Measurements from ENCODE around the gene ROR1. TPM values are rescaled to one million over a fixed set of nuclear protein-coding genes. Genes with fewer than 3 reads are reported as not detected.

The ROR1 gene
- total RNA-seq, 2 experiments from 2014 or later: 0.47 to 1.4 TPM

GRCh38 chr1:63770381-63770780, 3.4 kb upstream of the ROR1 start:
- no peak for DNase-seq (ENCODE audit: low spot score)
- H3K4me3 ChIP-seq (ENCODE audit: low read depth, low read length, poor library complexity, severe bottlenecking): no peak overlapping the region
- BruUV-seq (replicated peaks): no TSS peak
- H3K79me2 ChIP-seq (ENCODE audit: insufficient read depth, low read depth, low read length): no peaks in the 10 kb centered on the region
- peaks cover 20% of the 10 kb centered on the region for H3K4me1 ChIP-seq (ENCODE audit: insufficient read depth, low read length, poor library complexity, severe bottlenecking)
- no peak overlapping the region for H3K4me2 ChIP-seq (ENCODE audit: low read length)
- H3K27ac ChIP-seq (ENCODE audit: low read depth, low read length, poor library complexity, severe bottlenecking): no peak overlapping the region
- H3K9me3 ChIP-seq (ENCODE audit: low read length): no peaks in the 10 kb centered on the region
- H2AFZ ChIP-seq (ENCODE audit: low read length): no peak overlapping the region
- no peaks in the 10 kb centered on the region for H4K20me1 ChIP-seq (ENCODE audit: insufficient read depth, low read length)
- TF ChIP-seq EZH2phosphoT487 (IDR thresholded peaks at IDR 0.05; ENCODE audit: borderline replicate concordance, low read depth, low read length): no peak
- TF ChIP-seq CTCF (conservative IDR thresholded peaks at IDR 0.05; ENCODE audit: low read length): no peak
- ChIA-PET CTCF (ENCODE audit: unreplicated experiment) (no interaction called here), POLR2A (interaction anchor here (0.6 to 0.7 kb wide), 2 partner anchors 269 to 1256 kb away, joined by 3 read pairs; no protein-coding TSS in a partner anchor)
- H3K9me2 ChIP-seq (ENCODE audit: insufficient read depth, low read length): no peaks in the 10 kb centered on the region
- no peaks in the 10 kb centered on the region for H3K36me3 ChIP-seq (ENCODE audit: insufficient read depth, low read length)
- intact Hi-C loops (cut with micrococcal nuclease; ENCODE audit: unreplicated experiment): loop anchor here (5.0 to 10.0 kb wide), 4 partner anchors 97 to 474 kb away; no protein-coding TSS in a partner anchor

GRCh38 chr1:63772201-63772600, 1.6 kb upstream of the ROR1 start:
- Histone ChIP-seq H3K27ac (ENCODE audit: low read depth, low read length, poor library complexity, severe bottlenecking) (no peak overlapping the region), H3K79me2 (ENCODE audit: insufficient read depth, low read depth, low read length) (no peaks in the 10 kb centered on the region), H3K9me2 (ENCODE audit: insufficient read depth, low read length) (no peaks in the 10 kb centered on the region), H3K4me2 (ENCODE audit: low read length) (no peak overlapping the region), H3K4me3 (ENCODE audit: low read depth, low read length, poor library complexity, severe bottlenecking) (no peak overlapping the region), H4K20me1 (ENCODE audit: insufficient read depth, low read length) (no peaks in the 10 kb centered on the region), H3K9me3 (ENCODE audit: low read length) (no peaks in the 10 kb centered on the region), H2AFZ (ENCODE audit: low read length) (no peak overlapping the region), H3K36me3 (ENCODE audit: insufficient read depth, low read length) (no peaks in the 10 kb centered on the region), H3K4me1 (ENCODE audit: insufficient read depth, low read length, poor library complexity, severe bottlenecking) (peaks cover 29% of the 10 kb centered on the region)
- no peak for DNase-seq (ENCODE audit: low spot score)
- ChIA-PET POLR2A (interaction anchor here (0.7 to 1.6 kb wide), 2 partner anchors 97 to 248 kb away, joined by 3 to 4 read pairs; no protein-coding TSS in a partner anchor), CTCF (ENCODE audit: unreplicated experiment) (interaction anchor here (0.7 kb wide), 1 partner anchor 67 kb away, joined by 4 read pairs; no protein-coding TSS in a partner anchor)
- intact Hi-C loops (cut with micrococcal nuclease; ENCODE audit: unreplicated experiment): loop anchor here (5.0 to 10.0 kb wide), 4 partner anchors 95 to 473 kb away; no protein-coding TSS in a partner anchor
- no TSS peak for BruUV-seq (replicated peaks)
- TF ChIP-seq EZH2phosphoT487 (IDR thresholded peaks at IDR 0.05; ENCODE audit: borderline replicate concordance, low read depth, low read length) (no peak), CTCF (conservative IDR thresholded peaks at IDR 0.05; ENCODE audit: low read length) (no peak)

- H3K79me2 ChIP-seq (ENCODE audit: insufficient read depth, low read depth, low read length): no peaks in the 10 kb centered on the region
- POLR2A ChIA-PET: interaction anchor here (0.7 to 1.6 kb wide), 2 partner anchors 96 to 248 kb away, joined by 3 to 4 read pairs; no protein-coding TSS in a partner anchor
- BruUV-seq (replicated peaks): no TSS peak
- H3K4me1 ChIP-seq (ENCODE audit: insufficient read depth, low read length, poor library complexity, severe bottlenecking): peaks cover 29% of the 10 kb centered on the region
- no peaks in the 10 kb centered on the region for H3K9me2 ChIP-seq (ENCODE audit: insufficient read depth, low read length)
- H3K9me3 ChIP-seq (ENCODE audit: low read length): no peaks in the 10 kb centered on the region
- TF ChIP-seq EZH2phosphoT487 (IDR thresholded peaks at IDR 0.05; ENCODE audit: borderline replicate concordance, low read depth, low read length) (no peak), CTCF (conservative IDR thresholded peaks at IDR 0.05; ENCODE audit: low read length) (no peak)
- no peak overlapping the region for H3K4me3 ChIP-seq (ENCODE audit: low read depth, low read length, poor library complexity, severe bottlenecking)
- H4K20me1 ChIP-seq (ENCODE audit: insufficient read depth, low read length): no peaks in the 10 kb centered on the region
- intact Hi-C loops (cut with micrococcal nuclease; ENCODE audit: unreplicated experiment): loop anchor here (1.0 to 10.0 kb wide), 5 partner anchors 94 to 472 kb away; no protein-coding TSS in a partner anchor
- no peaks in the 10 kb centered on the region for H3K36me3 ChIP-seq (ENCODE audit: insufficient read depth, low read length)
- H3K4me2 ChIP-seq (ENCODE audit: low read length): peak overlapping the region; percentile 13; the same call in 1 of the 2 replicates
- H2AFZ ChIP-seq (ENCODE audit: low read length): peak overlapping the region; percentile 35; the same call in 1 of the 2 replicates
- CTCF ChIA-PET (ENCODE audit: unreplicated experiment): no interaction called here
- no peak overlapping the region for H3K27ac ChIP-seq (ENCODE audit: low read depth, low read length, poor library complexity, severe bottlenecking)
- DNase-seq (ENCODE audit: low spot score): peak; percentile 46
Observed at GRCh38 chr1:63772876-63773275, 941 bp upstream of the ROR1 start.

All from OCI-LY7 (cell line).